ENCODE measurements around the gene PRELID3B. TPM values are rescaled to one million over a fixed set of nuclear protein-coding genes. Genes with fewer than 3 reads are reported as not detected.

PRELID3B gene
- total RNA-seq, 2 donors from 2014 or later: 77.1 to 107 TPM

DNA sequence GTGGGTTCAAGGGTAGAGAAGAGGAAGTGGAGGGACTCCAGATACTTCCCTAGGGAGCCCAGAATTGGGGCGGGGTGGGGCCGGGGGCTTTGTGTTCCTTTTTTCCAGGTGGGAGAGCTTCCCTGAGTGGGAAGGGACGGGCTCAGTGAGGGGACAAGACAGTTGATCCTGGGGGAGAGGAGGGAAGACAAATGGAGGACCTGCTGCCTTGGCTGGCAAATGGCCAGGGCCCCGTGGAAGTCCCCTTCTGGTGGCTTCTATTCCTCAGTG, 38.2 kb downstream of the PRELID3B start:
- Mint-ChIP-seq H3K4me3 (peak overlapping the region; percentile 87), H3K4me1 (peaks cover 38% of the 10 kb centered on the region), H3K36me3 (ENCODE audit: low read depth) (peaks cover 22% of the 10 kb centered on the region), H3K27me3 (no peaks in the 10 kb centered on the region), H3K27ac (peak overlapping the region; percentile 94), H3K9me3 (no peaks in the 10 kb centered on the region)
- no peak for ATAC-seq (replicated peaks)

DNA sequence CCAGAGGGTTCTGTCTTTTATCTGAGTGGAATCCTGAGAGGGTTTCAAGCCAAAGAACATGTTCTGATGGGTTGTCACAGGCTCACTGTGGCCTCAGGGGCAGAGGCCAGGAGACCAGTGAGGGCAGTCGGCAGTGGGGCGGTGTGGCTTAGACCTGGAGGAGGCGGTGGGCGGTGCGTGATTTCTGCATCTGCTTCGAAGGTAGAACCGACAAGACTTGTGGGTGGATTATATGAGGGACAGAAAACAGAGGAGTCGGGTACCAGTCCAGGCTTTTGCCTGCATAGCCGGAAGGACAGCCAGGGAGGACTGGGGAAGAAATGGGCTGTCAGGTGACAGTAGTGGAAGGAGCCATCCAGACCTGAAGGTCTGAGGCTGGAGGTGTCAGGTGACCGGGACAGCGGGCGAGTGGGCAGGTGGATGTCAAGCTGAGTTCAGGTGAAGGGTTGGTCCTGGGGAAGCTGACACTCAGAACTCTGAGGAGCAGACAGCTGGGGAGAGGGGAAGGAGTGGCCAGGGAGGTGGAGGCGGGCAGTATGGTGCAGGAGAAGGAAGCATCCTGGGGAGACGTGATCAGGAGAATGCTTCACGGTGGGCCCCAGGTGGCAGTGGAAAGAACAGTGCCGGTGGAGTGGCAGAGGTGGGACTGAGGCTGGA, 38.6 kb downstream of the PRELID3B start:
- H3K4me3 Mint-ChIP-seq: peak overlapping the region; percentile 87
- peaks cover 22% of the 10 kb centered on the region for H3K36me3 Mint-ChIP-seq (ENCODE audit: low read depth)
- peaks cover 38% of the 10 kb centered on the region for H3K4me1 Mint-ChIP-seq
- H3K27ac Mint-ChIP-seq: peak overlapping the region; percentile 94
- no peaks in the 10 kb centered on the region for H3K27me3 Mint-ChIP-seq
- no peak for ATAC-seq (replicated peaks)
- H3K9me3 Mint-ChIP-seq: no peaks in the 10 kb centered on the region

GRCh38 chr20:59002874-59003399, 39.6 kb downstream of the PRELID3B start:
- Mint-ChIP-seq H3K27ac (peak overlapping the region; percentile 94), H3K36me3 (ENCODE audit: low read depth) (peaks cover 30% of the 10 kb centered on the region), H3K27me3 (no peaks in the 10 kb centered on the region), H3K4me1 (peaks cover 38% of the 10 kb centered on the region), H3K4me3 (no peak overlapping the region), H3K9me3 (no peaks in the 10 kb centered on the region)
- no peak for ATAC-seq (replicated peaks)

- Mint-ChIP-seq H3K36me3 (ENCODE audit: low read depth) (peaks cover 35% of the 10 kb centered on the region), H3K27ac (peak overlapping the region; percentile 94), H3K27me3 (no peaks in the 10 kb centered on the region), H3K4me3 (no peak overlapping the region), H3K9me3 (no peaks in the 10 kb centered on the region), H3K4me1 (peaks cover 38% of the 10 kb centered on the region)
- ATAC-seq (replicated peaks): no peak
These were observed 40.2 kb downstream of the PRELID3B start for GRCh38 chr20:59002388-59002787.

GRCh38 chr20:59001449-59002171, 41.0 kb downstream of the PRELID3B start:
- no peak for ATAC-seq (replicated peaks)
- Mint-ChIP-seq H3K9me3 (no peaks in the 10 kb centered on the region), H3K4me1 (peaks cover 38% of the 10 kb centered on the region), H3K27me3 (no peaks in the 10 kb centered on the region), H3K4me3 (no peak overlapping the region), H3K36me3 (ENCODE audit: low read depth) (peaks cover 43% of the 10 kb centered on the region), H3K27ac (no peak overlapping the region)

- Mint-ChIP-seq H3K36me3 (ENCODE audit: low read depth) (peaks cover 49% of the 10 kb centered on the region), H3K9me3 (no peaks in the 10 kb centered on the region), H3K27ac (no peak overlapping the region), H3K27me3 (no peaks in the 10 kb centered on the region), H3K4me3 (no peak overlapping the region), H3K4me1 (peaks cover 38% of the 10 kb centered on the region)
- no peak for ATAC-seq (replicated peaks)
These were observed 41.5 kb downstream of the PRELID3B start for GRCh38 chr20:59001068-59001448.

DNA sequence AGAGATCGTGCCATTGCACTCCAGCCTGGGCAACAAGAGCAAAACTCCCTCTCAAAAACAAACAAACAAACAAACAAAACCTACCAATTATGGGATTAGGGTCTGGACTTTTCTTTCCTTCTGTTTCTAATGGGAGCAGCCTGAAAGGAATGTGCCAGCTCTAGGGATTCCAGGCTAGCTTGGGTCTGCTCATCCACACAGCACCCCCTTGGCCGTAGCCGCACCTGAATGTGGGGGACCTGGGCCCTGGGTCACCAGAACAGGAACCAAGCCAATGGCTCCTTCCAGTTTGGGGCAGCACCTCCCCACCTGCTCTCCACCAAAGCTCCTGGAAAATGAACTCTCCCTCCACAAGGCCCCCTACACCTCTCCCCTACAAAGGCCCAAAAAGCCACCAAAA, 42.3 kb downstream of the PRELID3B start:
- ATAC-seq (replicated peaks): no peak
- Mint-ChIP-seq H3K27ac (no peak overlapping the region), H3K4me3 (no peak overlapping the region), H3K36me3 (ENCODE audit: low read depth) (peaks cover 56% of the 10 kb centered on the region), H3K9me3 (no peaks in the 10 kb centered on the region), H3K4me1 (peaks cover 31% of the 10 kb centered on the region), H3K27me3 (no peaks in the 10 kb centered on the region)

DNA sequence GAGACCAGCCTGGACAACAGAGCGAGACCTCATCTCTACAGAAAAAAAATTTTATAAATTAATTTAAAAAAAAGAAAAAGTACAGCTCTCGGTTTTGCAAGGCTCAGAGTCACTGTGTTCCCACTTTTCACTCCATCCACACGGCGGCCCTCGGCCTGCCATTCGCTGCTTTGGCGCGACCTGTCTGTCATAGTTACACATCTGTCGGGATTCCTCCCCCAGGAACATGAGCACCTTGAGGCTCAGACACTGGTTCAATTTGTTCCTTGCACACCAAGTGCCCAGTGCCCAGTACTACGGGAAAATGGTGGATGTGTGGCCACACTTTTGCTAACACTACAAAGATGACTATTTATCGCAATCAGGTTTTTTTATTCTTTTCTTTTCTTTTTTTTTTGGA, 43.9 kb downstream of the PRELID3B start:
- Mint-ChIP-seq H3K36me3 (ENCODE audit: low read depth) (peaks cover 57% of the 10 kb centered on the region), H3K9me3 (no peaks in the 10 kb centered on the region), H3K27me3 (no peaks in the 10 kb centered on the region), H3K4me1 (peaks cover 15% of the 10 kb centered on the region), H3K27ac (no peak overlapping the region), H3K4me3 (no peak overlapping the region)
- no peak for ATAC-seq (replicated peaks)

GRCh38 chr20:58997141-58997770, 45.3 kb downstream of the PRELID3B start:
- Mint-ChIP-seq H3K36me3 (ENCODE audit: low read depth) (peaks cover 71% of the 10 kb centered on the region), H3K27me3 (no peaks in the 10 kb centered on the region), H3K4me3 (no peak overlapping the region), H3K9me3 (no peaks in the 10 kb centered on the region), H3K4me1 (peaks cover under 1% of the 10 kb centered on the region), H3K27ac (no peak overlapping the region)
- no peak for ATAC-seq (replicated peaks)

DNA sequence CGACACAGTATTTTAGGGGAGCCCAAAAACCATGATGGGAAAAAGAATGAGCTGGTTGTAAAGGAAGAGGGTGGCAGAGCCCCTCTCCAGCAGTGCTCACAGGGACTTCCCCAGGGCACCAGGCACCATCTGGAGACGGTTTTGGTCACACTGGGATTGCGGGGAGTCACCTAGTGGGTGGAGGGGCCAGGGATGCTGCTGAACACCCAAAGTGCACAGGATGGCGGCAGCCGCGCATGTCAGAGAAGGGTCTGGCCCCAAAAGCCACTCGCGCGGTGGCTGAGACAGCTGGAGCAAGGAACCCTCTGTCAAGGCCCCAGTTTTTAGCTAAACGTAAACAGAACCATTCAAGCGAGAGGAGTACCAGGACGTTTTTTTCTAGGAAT, 46.4 kb downstream of the PRELID3B start:
- Mint-ChIP-seq H3K4me1 (no peaks in the 10 kb centered on the region), H3K27me3 (no peaks in the 10 kb centered on the region), H3K4me3 (no peak overlapping the region), H3K27ac (no peak overlapping the region), H3K36me3 (ENCODE audit: low read depth) (peaks cover 81% of the 10 kb centered on the region), H3K9me3 (no peaks in the 10 kb centered on the region)
- no peak for ATAC-seq (replicated peaks)

- H3K27me3 Mint-ChIP-seq: no peaks in the 10 kb centered on the region
- H3K9me3 Mint-ChIP-seq: no peaks in the 10 kb centered on the region
- H3K27ac Mint-ChIP-seq: no peak overlapping the region
- no peak for ATAC-seq (replicated peaks)
- peaks cover 85% of the 10 kb centered on the region for H3K36me3 Mint-ChIP-seq (ENCODE audit: low read depth)
- H3K4me3 Mint-ChIP-seq: no peak overlapping the region
- H3K4me1 Mint-ChIP-seq: no peaks in the 10 kb centered on the region
These were observed 46.9 kb downstream of the PRELID3B start for GRCh38 chr20:58995461-58996225.

- ATAC-seq (replicated peaks): no peak
- Mint-ChIP-seq H3K4me3 (no peak overlapping the region), H3K9me3 (no peaks in the 10 kb centered on the region), H3K27ac (no peak overlapping the region), H3K27me3 (no peaks in the 10 kb centered on the region), H3K4me1 (no peaks in the 10 kb centered on the region), H3K36me3 (ENCODE audit: low read depth) (peaks cover 90% of the 10 kb centered on the region)
These were observed 48.0 kb downstream of the PRELID3B start for GRCh38 chr20:58994390-58995159.

GRCh38 chr20:58993332-58994248, 49.0 kb downstream of the PRELID3B start:
- peaks cover 96% of the 10 kb centered on the region for H3K36me3 Mint-ChIP-seq (ENCODE audit: low read depth)
- no peak for ATAC-seq (replicated peaks)
- no peaks in the 10 kb centered on the region for H3K9me3 Mint-ChIP-seq
- no peaks in the 10 kb centered on the region for H3K27me3 Mint-ChIP-seq
- H3K4me1 Mint-ChIP-seq: no peaks in the 10 kb centered on the region
- no peak overlapping the region for H3K27ac Mint-ChIP-seq
- H3K4me3 Mint-ChIP-seq: no peak overlapping the region
